ENCODE data around the gene ILRUN.

GRCh38 chr6:34736823-34737222, 40.3 kb upstream of the ILRUN start:
- TF ChIP-seq CTCF (IDR thresholded peaks at IDR 0.05) (no peak), POLR2A (IDR thresholded peaks at IDR 0.05) (no peak)

Data from lower leg skin (tissue), 3 donors.